ENCODE data around the gene STEAP1B. TPM values are rescaled to one million over a fixed set of nuclear protein-coding genes. Genes with fewer than 3 reads are reported as not detected.

STEAP1B gene
- total RNA-seq, 1 donor from 2014 or later: 0.58 TPM

- DNase-seq (ENCODE audit: low spot score in 2 of 2, unreplicated experiment in 2 of 2): no peak
- Mint-ChIP-seq H3K36me3 (no peaks in the 10 kb centered on the region), H3K27ac (no peak overlapping the region), H3K27me3 (ENCODE audit: low read depth) (no peaks in the 10 kb centered on the region), H3K9me3 (peaks cover 3% of the 10 kb centered on the region), H3K4me3 (no peak overlapping the region), H3K4me1 (peaks cover 7% of the 10 kb centered on the region)
- TF ChIP-seq CTCF (IDR thresholded peaks at IDR 0.05; ENCODE audit: unreplicated experiment): no peak
Observed at GRCh38 chr7:22427104-22427503, 72.9 kb downstream of the STEAP1B start.

- Mint-ChIP-seq H3K4me1 (peaks cover 7% of the 10 kb centered on the region), H3K36me3 (no peaks in the 10 kb centered on the region), H3K4me3 (no peak overlapping the region), H3K27me3 (ENCODE audit: low read depth) (no peaks in the 10 kb centered on the region), H3K9me3 (peaks cover 3% of the 10 kb centered on the region), H3K27ac (no peak overlapping the region)
- DNase-seq (ENCODE audit: low spot score in 2 of 2, unreplicated experiment in 2 of 2): no peak
- TF ChIP-seq CTCF (IDR thresholded peaks at IDR 0.05; ENCODE audit: unreplicated experiment): no peak
Observed at GRCh38 chr7:22426463-22427094, 73.4 kb downstream of the STEAP1B start.

- H3K4me1 Mint-ChIP-seq: peaks cover 3% of the 10 kb centered on the region
- no peak for DNase-seq (ENCODE audit: low spot score in 2 of 2, unreplicated experiment in 2 of 2)
- H3K27me3 Mint-ChIP-seq (ENCODE audit: low read depth): no peaks in the 10 kb centered on the region
- no peak overlapping the region for H3K27ac Mint-ChIP-seq
- peaks cover 3% of the 10 kb centered on the region for H3K9me3 Mint-ChIP-seq
- no peak for TF ChIP-seq CTCF (IDR thresholded peaks at IDR 0.05; ENCODE audit: unreplicated experiment)
- no peak overlapping the region for H3K4me3 Mint-ChIP-seq
- no peaks in the 10 kb centered on the region for H3K36me3 Mint-ChIP-seq
Observed at GRCh38 chr7:22425361-22425760, 74.6 kb downstream of the STEAP1B start.

GRCh38 chr7:22422831-22423615 is 77.0 kb downstream of the STEAP1B start:
- Mint-ChIP-seq H3K27ac (no peak overlapping the region), H3K36me3 (no peaks in the 10 kb centered on the region), H3K27me3 (ENCODE audit: low read depth) (no peaks in the 10 kb centered on the region), H3K4me1 (no peaks in the 10 kb centered on the region), H3K9me3 (no peaks in the 10 kb centered on the region), H3K4me3 (no peak overlapping the region)
- DNase-seq (ENCODE audit: low spot score in 2 of 2, unreplicated experiment in 2 of 2): no peak
- TF ChIP-seq CTCF (IDR thresholded peaks at IDR 0.05; ENCODE audit: unreplicated experiment): no peak

GRCh38 chr7:22420973-22421635 is 78.9 kb downstream of the STEAP1B start:
- TF ChIP-seq CTCF (IDR thresholded peaks at IDR 0.05; ENCODE audit: unreplicated experiment): no peak
- Mint-ChIP-seq H3K36me3 (no peaks in the 10 kb centered on the region), H3K9me3 (no peaks in the 10 kb centered on the region), H3K27me3 (ENCODE audit: low read depth) (peaks cover 2% of the 10 kb centered on the region), H3K27ac (no peak overlapping the region), H3K4me3 (no peak overlapping the region), H3K4me1 (no peaks in the 10 kb centered on the region)
- no peak for DNase-seq (ENCODE audit: low spot score in 2 of 2, unreplicated experiment in 2 of 2)
